Tibial nerve (tissue), 4 donors: ENCODE results near the gene SPTB. TPM values are rescaled to one million over a fixed set of nuclear protein-coding genes. Genes with fewer than 3 reads are reported as not detected.

Experiments
- DNase-seq, 2 donors: peaks; one replicate each; pipeline ENCODE4 v3.0.0-alpha.2; 2019; ENCODE audit warnings: low spot score in 2 of 2
- H3K27ac ChIP-seq, 4 donors: fragments of 200-600 bp; sonication (generic) in 3 of 4; one replicate each; pipeline ENCODE4 v1.5.1; 2017 to 2019; ENCODE audit warnings: mild to moderate bottlenecking in 1 of 4
- H3K27me3 ChIP-seq, 2 donors: fragments of 200-600 bp; sonication (generic) in 1 of 2; one replicate each; pipeline versions ENCODE4 v1.5.1 to v1.6.0; 2017 to 2019
- H3K36me3 ChIP-seq, 3 donors: fragments of 200-600 bp; sonication (generic); one replicate each; pipeline ENCODE4 v1.5.1; 2018 to 2019
- H3K4me1 ChIP-seq, 4 donors: fragments of 200-600 bp; sonication (generic) in 3 of 4; one replicate each; pipeline ENCODE4 v1.5.1; 2017 to 2019
- H3K4me3 ChIP-seq, 4 donors: fragments of 200-600 bp; sonication (generic) in 3 of 4; one replicate each; pipeline ENCODE4 v1.5.1; 2017 to 2019; ENCODE audit warnings: mild to moderate bottlenecking in 1 of 4, moderate library complexity in 1 of 4
- H3K9me3 ChIP-seq, 4 donors: fragments of 200-600 bp; sonication (generic) in 3 of 4; one replicate each; pipeline ENCODE4 v1.5.1; 2017 to 2019
- EP300 ChIP-seq, 2 donors: sonication (generic); formaldehyde crosslinking; IDR thresholded peaks; one replicate each; pipeline ENCODE4 v1.6.1; 2017; ENCODE audit warnings: antibody characterized with exemption in 2 of 2, mild to moderate bottlenecking in 1 of 2
- POLR2A ChIP-seq, 2 donors: fragments of 450-650 bp; IDR thresholded peaks; one replicate each; pipeline ENCODE4 v1.6.1; 2017; ENCODE audit warnings: antibody characterized with exemption in 2 of 2, mild to moderate bottlenecking in 2 of 2, moderate library complexity in 2 of 2
- WGBS, 2 donors: methylation state at CpG; one replicate each; pipeline ENCODE4 v1.1.5; 2018; 5-methylcytosine and 5-hydroxymethylcytosine counted together
- total RNA-seq, 4 donors: library from RNA; depleted of rRNA; stranded (reverse); fragments of >200 nt; gene quantifications; one replicate each; pipeline ENCODE4 v1.1.0, GENCODE V29; 2016
- TF ChIP-seq, protein P1 (sequence below), 5 experiments: fragments of 200-600 bp in 3 of 5; fragments of 450-650 bp in 2 of 5; sonication (generic) in 3 of 5; IDR thresholded peaks; one replicate each; pipeline ENCODE4 v1.5.1; 2016 to 2019; ENCODE audit warnings: antibody characterized with exemption in 5 of 5, mild to moderate bottlenecking in 3 of 5, moderate library complexity in 2 of 5

Gene SPTB
- total RNA-seq, 4 donors from 2014 or later: 4.5 to 12.6 (median 9.2) TPM

DNA sequence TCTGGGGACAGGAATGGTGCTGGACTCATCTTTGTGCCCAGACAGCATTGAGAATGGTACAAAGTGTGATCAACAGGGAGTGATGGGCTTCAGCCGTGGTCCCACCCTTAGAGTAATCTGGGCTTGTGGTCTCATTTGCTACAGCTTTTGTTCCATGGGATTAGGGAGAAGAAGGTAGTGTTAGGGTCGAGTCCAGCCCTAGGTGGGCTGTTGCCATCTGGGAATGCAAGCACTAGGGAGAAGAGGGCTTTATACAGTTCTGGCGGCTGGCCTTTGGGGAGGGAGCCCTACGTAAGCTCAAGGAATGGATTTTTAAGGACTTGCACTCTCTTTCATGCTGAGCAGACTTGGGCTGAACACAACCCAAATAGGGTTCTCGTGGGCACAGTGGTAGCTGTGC is 170.6 kb downstream of the SPTB start:
- DNase-seq: no peak
- WGBS, 2 donors: 32 to 57% methylated on average over 5 of the region's 5 CpGs
- H3K4me1 ChIP-seq: peaks cover 0 to 65% (median 45%) of the 10 kb centered on the region in 4 donors
- no peaks in the 10 kb centered on the region for H3K36me3 ChIP-seq
- TF ChIP-seq, protein P1, sequence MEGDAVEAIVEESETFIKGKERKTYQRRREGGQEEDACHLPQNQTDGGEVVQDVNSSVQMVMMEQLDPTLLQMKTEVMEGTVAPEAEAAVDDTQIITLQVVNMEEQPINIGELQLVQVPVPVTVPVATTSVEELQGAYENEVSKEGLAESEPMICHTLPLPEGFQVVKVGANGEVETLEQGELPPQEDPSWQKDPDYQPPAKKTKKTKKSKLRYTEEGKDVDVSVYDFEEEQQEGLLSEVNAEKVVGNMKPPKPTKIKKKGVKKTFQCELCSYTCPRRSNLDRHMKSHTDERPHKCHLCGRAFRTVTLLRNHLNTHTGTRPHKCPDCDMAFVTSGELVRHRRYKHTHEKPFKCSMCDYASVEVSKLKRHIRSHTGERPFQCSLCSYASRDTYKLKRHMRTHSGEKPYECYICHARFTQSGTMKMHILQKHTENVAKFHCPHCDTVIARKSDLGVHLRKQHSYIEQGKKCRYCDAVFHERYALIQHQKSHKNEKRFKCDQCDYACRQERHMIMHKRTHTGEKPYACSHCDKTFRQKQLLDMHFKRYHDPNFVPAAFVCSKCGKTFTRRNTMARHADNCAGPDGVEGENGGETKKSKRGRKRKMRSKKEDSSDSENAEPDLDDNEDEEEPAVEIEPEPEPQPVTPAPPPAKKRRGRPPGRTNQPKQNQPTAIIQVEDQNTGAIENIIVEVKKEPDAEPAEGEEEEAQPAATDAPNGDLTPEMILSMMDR (IDR thresholded peaks at IDR 0.05): no peak
- no peak for TF ChIP-seq EP300 (IDR thresholded peaks at IDR 0.05)
- TF ChIP-seq POLR2A (IDR thresholded peaks at IDR 0.05): no peak
- H3K27me3 ChIP-seq: no peaks in the 10 kb centered on the region
- peak overlapping the region; percentile 79 to 98 (median 91) for H3K27ac ChIP-seq
- H3K4me3 ChIP-seq: peak overlapping the region in 2 of 4 donors; percentile 19 to 30
- H3K9me3 ChIP-seq: peaks cover 0 to 16% (median 3%) of the 10 kb centered on the region in 4 donors

DNA sequence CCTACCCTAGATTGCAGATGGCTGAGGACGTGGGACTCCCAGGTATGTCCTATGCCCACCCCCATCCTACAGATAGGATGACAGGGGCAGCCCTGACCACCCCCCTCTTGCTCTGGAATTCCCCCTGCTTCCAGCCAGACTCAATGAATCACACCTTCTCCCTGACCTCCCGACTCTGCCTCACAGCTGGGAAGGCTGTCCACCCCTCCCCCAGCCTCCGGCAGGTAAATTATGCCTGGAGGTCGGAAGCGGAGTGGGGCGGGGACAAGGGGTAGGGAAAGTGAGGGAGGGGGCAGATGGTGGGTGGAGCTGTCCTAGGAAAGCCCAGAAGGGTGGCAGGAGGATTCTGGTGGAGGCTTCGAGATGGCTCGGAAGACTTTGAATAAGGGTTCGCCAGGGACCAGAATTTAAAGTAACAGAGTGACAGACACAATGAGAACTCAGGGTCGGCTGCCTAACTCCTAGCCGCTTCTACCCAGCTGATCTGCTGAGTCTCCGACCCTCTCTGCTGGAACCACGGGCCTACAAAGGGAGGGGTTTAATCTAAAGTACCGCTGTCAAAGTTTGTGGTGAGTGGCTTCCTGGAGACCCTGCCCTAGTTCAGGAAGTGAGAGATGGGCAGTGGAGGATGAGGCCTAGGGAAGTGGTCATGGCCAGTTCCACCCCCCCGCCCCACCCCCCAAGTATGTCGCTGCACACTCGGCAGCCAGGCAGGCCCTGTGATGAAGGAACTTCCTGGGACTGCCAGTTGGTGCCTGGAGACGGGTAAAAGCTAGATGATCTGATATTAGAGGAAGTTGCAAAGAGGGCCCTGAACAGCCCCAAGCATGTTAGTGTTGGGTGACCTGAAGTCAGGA is 171.3 kb downstream of the SPTB start:
- Histone ChIP-seq H3K4me1 (peaks cover 0 to 72% (median 49%) of the 10 kb centered on the region in 4 donors), H3K27me3 (no peaks in the 10 kb centered on the region), H3K27ac (peak overlapping the region; percentile 79 to 98 (median 91)), H3K4me3 (peak overlapping the region in 3 of 4 donors; percentile 1 to 30 (median 19)), H3K36me3 (no peaks in the 10 kb centered on the region), H3K9me3 (peaks cover 0 to 9% (median under 1%) of the 10 kb centered on the region in 4 donors)
- 26 to 30% methylated on average over 18 of the region's 18 CpGs for WGBS, 2 donors
- TF ChIP-seq POLR2A (IDR thresholded peaks at IDR 0.05) (no peak), EP300 (IDR thresholded peaks at IDR 0.05) (peak in 1 of 2 donors; percentile 7)
- TF ChIP-seq, protein P1 (IDR thresholded peaks at IDR 0.05): no peak
- DNase-seq: no peak

DNA sequence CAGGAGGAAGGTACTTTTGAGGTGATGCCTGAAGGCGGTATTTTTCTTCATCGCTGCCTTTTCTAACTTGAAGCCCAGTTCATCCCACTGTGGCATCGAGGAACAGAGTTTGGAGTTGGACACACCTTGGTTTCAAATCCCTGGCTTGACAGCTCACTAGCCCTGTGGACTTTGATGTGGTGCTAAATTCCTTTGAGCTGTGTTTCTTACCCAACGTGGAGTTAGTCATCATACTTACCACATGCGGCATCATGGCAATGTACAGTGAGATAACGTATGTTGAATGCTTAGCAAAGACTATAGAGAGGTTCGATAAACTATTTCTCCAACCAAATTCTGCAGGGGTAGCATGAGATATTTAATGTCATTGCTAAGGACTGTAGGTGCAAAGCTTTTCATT is 172.0 kb downstream of the SPTB start:
- Histone ChIP-seq H3K4me1 (peaks cover 0 to 80% (median 54%) of the 10 kb centered on the region in 4 donors), H3K9me3 (peaks cover 0 to 2% (median 0%) of the 10 kb centered on the region in 4 donors), H3K27ac (peak overlapping the region; percentile 79 to 98 (median 91))

DNA sequence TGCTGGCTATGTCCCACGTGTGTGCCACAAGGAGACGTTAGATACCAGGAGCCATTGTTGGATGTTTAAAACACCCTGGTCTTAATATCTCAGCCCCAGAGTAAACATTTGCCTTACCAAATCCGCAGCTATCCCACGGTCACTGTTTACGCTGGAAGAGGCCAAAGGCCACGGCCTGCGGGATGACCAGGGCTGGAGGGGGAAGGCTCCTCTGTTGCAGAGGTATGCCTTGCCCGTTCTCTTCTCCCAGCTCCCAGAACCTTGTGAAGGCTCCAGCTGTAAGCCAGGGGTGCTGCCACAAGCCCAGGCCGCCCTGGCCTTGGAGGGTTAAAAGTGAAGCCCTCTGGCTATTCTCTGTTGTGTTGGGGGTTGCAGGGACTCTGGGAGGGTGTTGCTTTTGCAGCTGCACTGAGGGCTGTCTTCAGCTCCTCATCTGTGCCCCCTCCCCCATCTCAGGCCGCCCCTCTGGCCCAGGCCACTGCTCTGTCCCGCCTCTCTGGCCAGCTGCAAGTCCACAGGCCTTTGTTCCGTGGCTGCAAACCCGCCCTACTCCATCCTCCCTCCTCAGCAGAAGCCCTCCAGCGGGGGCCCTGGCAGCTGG is 173.0 kb downstream of the SPTB start:
- H3K27ac ChIP-seq: peak overlapping the region; percentile 79 to 98 (median 91)
- H3K4me3 ChIP-seq: peak overlapping the region; percentile 10 to 89 (median 44)
- H3K9me3 ChIP-seq: no peaks in the 10 kb centered on the region
- no peak for DNase-seq
- WGBS, 2 donors: 16 to 19% methylated on average over 14 of the region's 14 CpGs
- H3K27me3 ChIP-seq: no peaks in the 10 kb centered on the region
- TF ChIP-seq, protein P1 (IDR thresholded peaks at IDR 0.05): no peak
- TF ChIP-seq EP300 (IDR thresholded peaks at IDR 0.05): peak in 1 of 2 donors; percentile 35
- H3K4me1 ChIP-seq: peaks cover 0 to 88% (median 56%) of the 10 kb centered on the region in 4 donors
- no peaks in the 10 kb centered on the region for H3K36me3 ChIP-seq

More for the DNA sequence above, 172.0 kb downstream of the SPTB start:
- Histone ChIP-seq H3K36me3 (no peaks in the 10 kb centered on the region), H3K27me3 (no peaks in the 10 kb centered on the region), H3K4me3 (peak overlapping the region in 2 of 4 donors; percentile 1 to 10)
- no peak for DNase-seq
- TF ChIP-seq, protein P1 (IDR thresholded peaks at IDR 0.05): no peak
- TF ChIP-seq EP300 (IDR thresholded peaks at IDR 0.05): no peak
- TF ChIP-seq POLR2A (IDR thresholded peaks at IDR 0.05): no peak
- 37 to 38% methylated on average over 7 of the region's 7 CpGs for WGBS, 2 donors
